HG03439 (cell line): ENCODE measurements around the gene FXYD1.
"Not testable (repeated sequence)": the region's sequence is repeated elsewhere in the genome, so short reads cannot be mapped to it uniquely, and the experiment has no call there.

Source experiments
- ATAC-seq: cut with Tn5 transposase; IDR thresholded peaks from one replicate; pipeline ENCODE4 v1.9.1; 2021; ENCODE audit warnings: mild to moderate bottlenecking, moderate library complexity; ENCODE audit not compliant: unreplicated experiment

Gene FXYD1

GRCh38 chr19:35124098-35125060, 14.2 kb upstream of the FXYD1 start:
- peak; percentile 62 for ATAC-seq

- ATAC-seq = no peak
These were observed 13.3 kb upstream of the FXYD1 start for GRCh38 chr19:35125270-35125717.

DNA sequence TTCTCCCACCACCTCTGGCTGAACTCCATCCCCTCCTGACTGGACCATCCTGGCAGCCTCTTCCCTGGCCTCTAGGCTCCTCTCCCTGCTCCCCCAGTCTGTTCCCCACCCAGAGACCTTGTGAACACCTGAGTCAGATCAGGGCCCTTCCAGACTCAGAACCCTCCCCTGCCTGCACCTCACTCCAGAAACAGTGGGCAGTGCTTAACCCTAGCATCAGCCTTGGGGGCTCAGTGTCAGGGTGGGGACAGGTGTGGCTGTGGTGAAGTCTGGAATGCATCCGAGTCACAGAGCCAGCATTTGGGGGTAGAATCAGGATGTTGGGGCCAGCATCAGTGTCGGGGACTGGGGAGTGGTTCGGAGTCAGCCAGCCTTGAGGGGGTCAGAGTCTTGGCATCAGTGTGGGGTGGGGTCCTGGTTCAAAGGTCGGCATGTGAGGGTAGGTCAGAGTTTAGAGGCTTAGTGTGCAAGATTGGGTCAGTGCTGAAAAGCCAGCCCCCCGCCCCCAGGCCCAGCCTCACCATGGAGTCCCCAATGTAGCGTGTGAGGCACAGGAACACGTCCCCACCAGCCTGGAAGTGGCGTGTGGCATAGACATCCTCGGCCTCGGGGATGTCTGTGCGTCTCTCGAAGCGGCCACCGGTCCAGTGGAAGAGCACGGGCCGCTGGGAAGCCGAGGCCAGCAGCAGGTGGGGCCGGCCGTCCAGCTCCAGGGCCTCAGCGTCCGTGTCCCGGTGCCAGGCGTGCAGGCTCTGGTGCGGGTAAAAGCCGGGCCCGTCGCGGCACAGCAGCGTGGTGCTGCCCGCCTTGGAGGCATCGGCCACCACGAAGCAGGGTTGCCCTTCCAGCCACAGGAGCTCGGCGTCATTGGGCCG, 12.6 kb upstream of the FXYD1 start:
- no peak for ATAC-seq

GRCh38 chr19:35126624-35126959, 12.0 kb upstream of the FXYD1 start:
- no peak for ATAC-seq

GRCh38 chr19:35127871-35128270, 10.8 kb upstream of the FXYD1 start:
- no peak for ATAC-seq

GRCh38 chr19:35128398-35129057, 10.1 kb upstream of the FXYD1 start:
- no peak for ATAC-seq

DNA sequence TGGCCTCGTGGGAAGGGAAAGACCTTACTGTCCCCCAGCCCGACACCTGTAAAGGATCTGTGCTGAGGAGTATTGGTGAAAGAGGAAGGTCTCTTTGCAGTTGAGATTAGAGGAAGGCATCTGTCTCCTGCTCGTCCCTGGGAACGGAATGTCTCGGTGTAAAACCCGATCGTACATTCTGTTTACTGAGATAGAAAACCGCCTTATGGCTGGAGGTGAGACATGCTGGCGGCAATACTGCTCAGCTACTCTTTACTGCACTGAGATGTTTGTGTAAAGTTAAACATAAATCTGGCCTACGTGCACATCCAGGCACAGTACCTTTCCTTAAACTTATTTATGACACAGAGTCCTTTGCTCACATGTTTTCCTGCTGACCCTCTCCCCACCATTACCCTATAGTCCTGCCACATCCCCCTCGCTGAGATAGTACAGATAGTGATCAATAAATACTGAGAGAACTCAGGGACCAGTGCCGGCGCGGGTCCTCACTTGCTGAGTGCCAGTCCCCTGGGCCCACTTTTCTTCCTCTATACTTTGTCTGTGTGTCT, 8.8 kb upstream of the FXYD1 start:
- ATAC-seq = not testable (repeated sequence)

DNA sequence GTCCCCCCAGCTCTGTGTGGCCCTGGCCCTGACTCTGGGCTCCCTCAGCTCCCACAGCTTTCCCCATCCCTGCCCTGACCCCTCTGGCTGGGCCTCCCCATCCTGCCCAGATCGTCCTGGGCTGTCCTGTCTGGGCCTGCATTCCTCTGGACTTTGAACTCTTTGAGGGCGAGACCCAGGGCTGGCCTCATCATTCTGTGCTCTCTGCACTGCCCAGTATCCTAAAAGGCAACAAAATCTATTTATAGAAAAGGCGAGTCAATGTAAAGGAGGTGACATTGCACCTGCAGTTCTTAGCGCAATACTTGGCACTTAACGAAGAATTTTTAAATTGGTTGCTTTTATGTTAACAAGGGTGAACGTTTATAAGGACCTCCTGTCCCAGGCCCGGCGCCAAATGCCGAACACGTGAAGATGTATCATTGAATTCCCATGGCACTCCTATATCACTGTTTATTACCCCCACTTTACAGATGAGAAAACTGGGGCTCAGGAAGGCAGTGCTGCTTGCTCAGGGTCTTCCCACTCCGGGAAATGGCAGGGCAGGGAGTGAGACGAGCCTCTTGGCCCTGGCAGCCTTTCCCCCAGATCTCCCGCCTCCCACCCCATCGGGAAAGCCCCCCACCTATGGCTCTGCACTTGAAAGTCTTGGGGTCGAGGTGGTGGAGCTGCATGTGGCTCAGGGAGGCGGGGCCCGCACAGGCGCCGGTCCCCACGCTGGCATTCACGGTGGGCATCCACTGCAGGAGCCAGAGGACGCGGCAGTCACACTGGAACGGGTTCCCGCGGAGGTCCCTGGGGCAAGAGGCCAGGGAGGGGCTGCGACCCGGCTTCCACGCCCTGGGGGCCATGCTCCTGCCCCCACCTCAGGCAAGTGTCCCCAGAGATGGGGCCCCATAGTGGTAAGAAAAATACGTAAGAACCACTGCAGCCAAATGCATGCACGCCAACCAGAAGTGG, 7.6 kb upstream of the FXYD1 start:
- no peak for ATAC-seq

DNA sequence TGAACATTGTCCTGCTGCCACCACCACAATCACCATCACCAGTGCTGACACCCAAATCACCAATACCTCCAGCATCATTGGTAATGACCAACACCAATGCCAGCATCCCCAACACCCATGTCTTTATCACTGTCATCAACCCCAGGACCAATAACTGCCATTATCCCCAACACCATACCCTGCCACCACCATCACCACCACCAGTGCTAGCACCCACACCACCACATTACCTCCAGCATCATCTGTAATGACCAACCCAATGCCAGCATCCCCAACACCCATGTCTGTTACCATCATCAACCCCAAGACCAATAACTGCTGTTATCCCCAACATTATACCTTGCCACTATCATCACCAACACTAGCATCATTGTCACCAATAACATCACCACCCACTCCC, 6.4 kb upstream of the FXYD1 start:
- no peak for ATAC-seq

DNA sequence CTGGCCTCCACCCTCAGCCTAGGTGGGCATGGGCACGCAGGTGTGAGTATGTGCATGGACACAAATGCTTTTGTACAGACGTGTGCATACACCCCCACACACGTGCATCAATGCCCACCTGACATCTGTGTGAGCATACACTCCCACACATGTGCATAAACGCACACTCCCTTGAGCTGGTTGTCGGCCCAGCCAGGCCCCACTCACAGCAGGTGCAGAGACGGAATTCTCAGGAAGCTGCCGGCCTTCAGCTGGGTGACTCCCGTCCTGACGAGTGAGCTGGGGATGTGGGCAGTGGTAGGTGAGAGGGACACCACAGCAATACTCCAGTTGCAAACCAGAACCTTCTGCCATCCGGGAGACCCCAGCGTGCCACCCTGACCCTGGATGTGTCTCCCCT, 4.8 kb upstream of the FXYD1 start:
- ATAC-seq = no peak

DNA sequence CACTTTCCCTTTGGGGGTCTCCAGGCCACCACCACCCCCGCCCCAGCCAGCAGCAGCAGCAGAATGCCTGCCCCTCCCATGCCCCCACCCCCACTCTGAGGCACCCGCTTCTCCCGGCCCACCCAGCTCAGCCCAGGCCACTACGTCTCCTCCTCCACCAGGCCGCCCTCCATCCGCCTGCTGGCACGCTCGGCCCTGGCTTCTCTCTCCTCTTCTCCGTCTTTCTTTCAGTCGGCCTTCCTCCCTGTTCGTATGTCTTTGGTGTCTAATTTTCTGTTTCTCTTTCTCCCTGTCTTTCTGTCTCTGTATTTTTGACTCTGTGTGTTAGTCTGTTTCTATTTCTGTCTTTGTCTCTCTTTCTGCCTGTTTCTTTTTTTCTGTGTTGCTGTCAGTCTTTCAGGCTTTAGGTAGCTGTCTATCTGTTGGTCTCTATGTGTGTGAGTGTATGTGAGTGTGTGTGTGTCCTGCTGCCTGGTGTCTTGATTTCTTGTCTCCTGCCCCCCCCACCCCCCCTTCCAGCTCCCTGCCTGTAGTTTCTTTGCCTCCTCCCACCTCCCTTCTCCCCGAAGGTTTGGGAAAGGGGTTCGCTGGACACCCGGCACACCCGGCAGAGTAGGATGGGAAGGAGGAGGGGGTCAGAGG, 3.9 kb upstream of the FXYD1 start, which contains the start of gene LGI4:
Gene LGI4, minus strand, starts transcription at position 459 of the 642 bp plus-strand sequence. Its CDS starts 379 bp downstream, at position 80.
- no peak for ATAC-seq

GRCh38 chr19:35135389-35135909, 3.2 kb upstream of the FXYD1 start:
- peak; percentile 53 for ATAC-seq

GRCh38 chr19:35136231-35136630, 2.4 kb upstream of the FXYD1 start:
- ATAC-seq = no peak

DNA sequence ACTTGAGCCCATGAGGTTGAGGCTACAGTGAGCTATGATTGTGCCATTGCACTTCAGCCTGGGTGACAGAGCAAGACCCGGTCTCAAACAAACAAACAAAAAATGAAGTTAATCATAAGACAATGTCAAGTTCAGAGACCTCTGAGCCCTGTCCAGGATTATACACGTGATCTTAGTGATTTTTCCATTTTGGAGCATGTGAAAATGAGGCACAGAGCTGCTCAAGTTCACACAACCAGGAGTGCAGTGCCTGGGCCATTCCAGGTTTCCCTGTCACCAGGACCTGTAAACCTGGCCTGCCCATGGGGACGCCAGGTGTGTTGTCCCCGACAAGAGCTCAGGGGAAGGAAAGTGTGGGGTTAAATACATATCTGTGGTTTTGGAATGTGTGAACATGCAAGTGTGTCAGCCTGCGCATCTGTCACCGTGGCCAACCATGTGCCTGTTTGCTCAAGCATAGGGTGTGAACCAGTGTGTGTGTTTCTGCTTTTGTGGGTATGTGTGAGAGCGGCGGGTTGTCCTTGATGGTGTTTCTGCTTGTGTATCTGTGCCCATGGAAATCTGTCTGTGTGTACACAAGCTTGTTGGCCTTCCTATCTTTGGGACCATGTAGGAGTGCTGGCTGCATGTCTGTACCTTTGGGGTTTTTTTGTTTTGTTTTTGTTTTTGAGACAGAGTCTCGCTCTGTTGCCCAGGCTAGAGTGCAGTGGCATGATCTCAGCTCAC, 1.5 kb upstream of the FXYD1 start:
- no peak for ATAC-seq

- no peak for ATAC-seq
These were observed 1.8 kb downstream of the FXYD1 start for GRCh38 chr19:35140207-35140961.

GRCh38 chr19:35140962-35141836, 2.6 kb downstream of the FXYD1 start:
- ATAC-seq = no peak
